Hematopoietic multipotent progenitor cell treated with erythropoietin and hydrocortisone succinate and interleukin-3 and kit ligand, for 4 days (in vitro differentiated cells): ENCODE results near the gene SYS1.

Experiments
- DNase-seq: peaks from one replicate; pipeline ENCODE4 v3.0.0-alpha.2; 2015

The SYS1 gene

GRCh38 chr20:45358282-45359068, 4.5 kb upstream of the SYS1 start:
- no peak for DNase-seq

- DNase-seq = no peak
These were observed 3.9 kb upstream of the SYS1 start for GRCh38 chr20:45359069-45359405.

GRCh38 chr20:45359406-45360148, 3.4 kb upstream of the SYS1 start:
- DNase-seq = no peak

GRCh38 chr20:45361793-45362192, 1.2 kb upstream of the SYS1 start:
- DNase-seq = no peak

- DNase-seq = no peak
These were observed 896 bp downstream of the SYS1 start for GRCh38 chr20:45363611-45364492.

- no peak for DNase-seq
These were observed 2.6 kb downstream of the SYS1 start for GRCh38 chr20:45365444-45365970.

- DNase-seq = no peak
These were observed 3.2 kb downstream of the SYS1 start for GRCh38 chr20:45366192-45366591.

- no peak for DNase-seq
These were observed 3.7 kb downstream of the SYS1 start for GRCh38 chr20:45366631-45367030.

GRCh38 chr20:45367126-45367525, 4.2 kb downstream of the SYS1 start:
- no peak for DNase-seq

GRCh38 chr20:45368221-45368980, 5.4 kb downstream of the SYS1 start:
- DNase-seq = no peak

GRCh38 chr20:45370571-45371160, 7.7 kb downstream of the SYS1 start:
- DNase-seq = no peak

GRCh38 chr20:45372241-45372640, 9.3 kb downstream of the SYS1 start:
- no peak for DNase-seq

- no peak for DNase-seq
These were observed 9.8 kb downstream of the SYS1 start for GRCh38 chr20:45372646-45373352.

GRCh38 chr20:45373353-45374100, 10.6 kb downstream of the SYS1 start:
- peak; percentile 94 for DNase-seq

GRCh38 chr20:45374101-45374467, 11.1 kb downstream of the SYS1 start:
- no peak for DNase-seq

GRCh38 chr20:45374966-45375365, 12.0 kb downstream of the SYS1 start:
- DNase-seq = no peak

- DNase-seq = no peak
These were observed 14.3 kb downstream of the SYS1 start for GRCh38 chr20:45377269-45377668.

GRCh38 chr20:45378191-45378590, 15.2 kb downstream of the SYS1 start, which contains the start of gene TP53TG5:
Gene TP53TG5 (minus strand): TSS chr20:45378325. CDS start chr20:45378236, 89 bp downstream.
- DNase-seq = no peak

GRCh38 chr20:45387274-45387673, 24.3 kb downstream of the SYS1 start:
- DNase-seq = no peak

GRCh38 chr20:45390931-45391330, 28.0 kb downstream of the SYS1 start:
- no peak for DNase-seq

GRCh38 chr20:45391559-45391958, 28.6 kb downstream of the SYS1 start:
- DNase-seq = no peak
